Islet of Langerhans (tissue), 1 donor: ENCODE measurements around the gene SNAP47.

Source experiments
- FAIRE-seq: peaks from one replicate; lab custom pipeline; 2011; peaks lifted over from hg19 to GRCh38; lab: Jason Lieb, UNC

The SNAP47 gene

DNA sequence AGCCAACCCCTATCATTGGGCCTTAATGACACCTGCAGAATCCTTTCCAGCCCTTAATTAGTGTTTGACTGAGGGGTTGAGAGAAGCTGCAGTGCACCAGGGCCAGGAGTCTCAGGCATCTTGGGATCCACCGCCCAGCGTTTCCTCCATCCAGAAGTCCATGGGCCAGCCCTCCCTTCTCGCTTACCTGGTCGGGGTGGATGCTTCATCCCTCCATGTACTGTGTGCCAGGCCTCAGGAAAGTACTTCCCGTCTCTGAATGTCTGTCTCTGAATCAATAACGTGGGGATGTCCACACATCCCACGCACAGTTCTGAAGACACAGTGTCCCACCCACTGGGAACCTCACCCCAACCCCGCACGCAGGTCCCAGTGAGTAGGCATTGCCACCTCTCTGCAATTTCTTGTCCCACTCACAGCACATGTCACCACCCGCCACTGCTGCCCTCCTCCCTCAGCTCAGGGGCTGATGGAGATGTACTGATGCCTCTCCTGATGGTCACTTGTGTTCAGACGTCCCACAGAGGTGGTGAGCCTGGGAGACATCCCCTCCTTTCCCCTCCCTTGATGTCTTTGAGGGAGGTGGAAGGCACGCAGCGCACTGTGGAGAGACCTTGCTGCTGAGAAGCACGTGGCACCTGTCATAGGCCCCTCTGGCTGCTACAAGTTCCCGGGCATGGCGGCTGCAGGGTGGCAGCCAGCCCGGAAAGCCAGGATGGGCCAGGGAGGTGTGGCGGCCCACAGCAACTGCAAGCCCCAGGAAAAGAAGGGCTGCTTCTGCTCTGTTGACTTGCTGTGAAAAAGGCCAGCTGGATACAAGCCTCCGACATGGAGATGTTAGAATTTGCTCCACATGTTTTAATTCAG is 50.8 kb downstream of the SNAP47 start:
- no peak for FAIRE-seq

DNA sequence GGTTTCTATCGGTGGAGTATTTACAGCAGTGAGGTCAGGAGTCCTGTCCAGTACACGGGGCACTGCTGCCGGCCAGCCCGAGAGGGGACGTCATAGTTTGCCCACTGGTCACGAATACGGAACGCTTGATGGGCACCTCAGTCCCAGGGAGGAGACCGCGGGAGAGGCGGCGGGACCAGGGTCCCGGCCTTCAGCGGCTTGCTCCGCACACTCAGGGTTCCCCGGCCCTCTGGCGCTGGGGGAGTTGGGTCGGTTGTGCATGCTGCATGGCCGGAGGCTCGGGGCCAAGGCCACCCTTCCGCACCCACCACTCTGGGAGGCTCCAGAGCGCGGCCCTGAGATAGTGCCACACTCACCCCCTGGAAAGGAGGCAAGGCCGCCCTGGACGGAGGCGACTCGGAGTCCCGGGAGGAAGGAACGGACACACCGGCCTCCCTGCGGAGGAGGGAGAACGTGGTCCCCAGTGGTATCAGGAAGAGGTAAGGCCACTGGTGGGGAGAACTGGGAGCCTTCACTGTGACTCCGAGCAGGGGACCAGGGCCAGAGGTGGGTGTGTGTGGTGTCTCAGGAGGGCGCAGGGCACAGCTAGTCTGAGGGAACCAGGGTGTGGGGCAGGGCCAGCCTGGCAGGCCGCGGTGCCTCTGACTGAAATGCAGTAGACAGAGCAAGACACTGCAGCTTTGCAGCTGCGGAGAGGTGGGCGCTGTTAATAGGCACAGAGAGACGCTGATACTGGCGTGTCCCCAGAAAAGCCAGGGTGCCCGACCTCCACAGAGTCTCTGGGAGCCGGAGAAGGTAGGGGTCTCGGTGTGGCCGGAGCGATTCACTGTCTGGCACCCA is 51.7 kb downstream of the SNAP47 start:
- FAIRE-seq: no peak

DNA sequence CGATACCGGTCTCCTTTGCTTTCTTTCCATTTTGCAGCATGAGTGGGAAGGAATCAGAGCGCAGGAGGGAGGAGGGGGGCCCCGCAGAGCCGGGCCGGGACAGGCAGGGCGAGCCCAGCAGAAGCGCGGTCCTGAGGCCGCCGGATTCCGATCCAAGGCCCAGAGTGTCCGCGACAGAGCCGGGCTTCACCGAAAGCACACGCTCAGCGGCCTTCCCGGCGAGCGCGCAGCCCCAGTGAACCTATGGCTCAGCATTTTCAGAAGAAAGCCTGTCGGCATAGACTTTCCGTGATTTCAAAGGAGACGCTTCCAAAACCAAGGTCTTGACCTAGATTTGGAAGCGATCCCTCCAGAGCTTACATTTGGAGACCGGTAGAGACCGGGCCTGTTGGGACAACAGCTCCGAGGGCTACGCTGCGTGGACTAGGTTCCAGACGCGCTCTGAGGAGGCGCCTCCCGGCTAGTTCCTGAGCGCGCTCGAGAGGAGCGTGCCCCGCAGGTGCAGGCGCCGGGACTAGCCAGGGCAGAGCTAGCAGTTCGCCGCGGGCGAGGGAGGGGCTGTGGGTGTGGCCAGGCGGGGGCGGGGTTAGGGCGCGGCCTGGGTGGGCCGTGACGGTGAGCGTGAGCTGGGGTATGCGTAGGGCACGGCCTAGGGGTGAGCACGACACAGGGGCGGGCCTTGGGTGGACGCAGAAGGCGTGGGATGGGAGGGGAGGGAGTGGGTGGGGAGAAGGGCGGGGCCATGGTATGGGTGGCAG is 52.5 kb downstream of the SNAP47 start:
- no peak for FAIRE-seq

DNA sequence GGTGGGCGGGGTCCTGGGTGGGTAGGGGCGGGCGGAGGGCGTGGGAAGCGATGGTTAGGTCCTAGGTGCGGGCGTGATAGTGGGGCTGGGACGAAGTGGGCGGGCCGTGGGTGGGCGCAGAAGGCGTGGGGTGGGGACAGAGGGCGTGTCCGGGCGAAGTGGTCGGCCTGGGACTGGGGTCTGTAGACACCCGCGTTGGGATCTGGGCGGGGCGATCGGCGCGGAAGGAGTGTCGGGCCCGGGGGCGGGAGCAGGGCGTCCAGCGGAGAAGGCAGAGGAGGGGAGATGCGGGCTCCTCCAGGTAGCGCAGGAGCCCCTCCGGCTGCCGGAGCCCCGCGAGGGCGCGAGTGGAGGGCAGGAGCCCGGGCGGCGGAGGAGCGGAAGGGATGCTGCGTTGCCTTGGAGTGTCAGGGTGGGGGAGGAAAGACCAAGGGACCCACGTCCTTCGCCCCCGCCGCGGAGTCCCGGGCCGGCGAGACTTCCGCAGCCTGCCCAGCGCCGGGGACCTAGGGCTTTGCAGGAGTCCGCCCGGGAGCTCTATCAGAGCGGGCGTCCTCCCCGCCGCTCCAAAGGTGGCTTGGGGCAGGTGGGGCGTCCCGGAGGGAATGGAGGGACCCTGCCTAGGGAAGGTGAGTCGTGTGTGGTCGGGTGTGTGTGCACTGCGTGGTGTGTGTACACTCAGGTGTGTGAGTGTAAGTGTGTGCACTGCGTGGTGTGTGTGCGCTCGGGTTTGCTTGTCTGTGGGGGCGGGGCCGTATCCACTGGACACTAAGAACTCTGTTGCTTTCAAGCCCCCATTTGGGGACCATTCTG is 53.2 kb downstream of the SNAP47 start:
- FAIRE-seq: no peak

DNA sequence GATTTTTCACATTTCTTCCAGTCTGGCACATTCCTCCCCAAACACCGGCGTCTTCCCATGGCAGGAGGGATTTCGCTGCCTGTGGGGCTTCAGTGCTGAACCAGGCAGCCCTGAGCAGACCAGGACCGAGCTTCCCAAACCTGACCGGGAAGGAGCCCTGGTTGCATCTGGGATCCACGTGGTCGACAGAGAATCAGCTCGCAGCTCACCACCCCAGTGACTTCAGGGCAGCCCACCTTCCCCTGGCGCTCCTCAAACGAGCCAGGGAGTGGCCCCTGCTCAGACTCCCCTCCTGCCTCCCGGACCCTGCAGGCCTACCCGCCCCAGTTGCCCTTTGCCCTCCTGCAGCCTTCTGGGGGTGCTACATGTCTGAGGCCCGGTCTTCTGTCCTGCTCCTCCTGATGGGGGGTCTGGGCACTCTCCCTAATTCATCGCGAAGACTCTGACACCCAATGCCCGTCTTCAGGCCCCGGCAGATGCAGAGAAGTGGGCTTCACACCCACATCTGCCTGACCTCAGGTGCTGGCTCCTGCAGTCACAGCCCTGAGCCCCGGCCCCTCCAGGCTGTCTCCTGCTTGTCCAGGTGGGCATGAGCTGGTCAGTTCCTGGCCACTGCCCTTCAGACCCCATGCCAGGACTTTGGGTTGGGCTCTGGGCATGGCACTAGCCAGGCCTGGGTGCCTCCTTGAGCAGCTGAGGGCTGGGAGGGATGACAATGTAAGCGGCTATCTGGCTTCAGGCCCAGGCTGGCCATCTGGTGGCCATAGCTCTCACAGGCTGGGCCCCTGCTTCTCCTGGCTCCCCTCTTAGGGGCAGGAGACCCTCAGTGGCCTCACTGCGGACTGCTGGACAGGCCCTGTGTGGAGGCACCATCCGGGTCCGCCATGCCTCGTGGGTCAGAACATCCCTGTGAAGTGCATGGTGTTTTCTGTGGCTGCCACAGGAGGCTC is 54.1 kb downstream of the SNAP47 start:
- no peak for FAIRE-seq

DNA sequence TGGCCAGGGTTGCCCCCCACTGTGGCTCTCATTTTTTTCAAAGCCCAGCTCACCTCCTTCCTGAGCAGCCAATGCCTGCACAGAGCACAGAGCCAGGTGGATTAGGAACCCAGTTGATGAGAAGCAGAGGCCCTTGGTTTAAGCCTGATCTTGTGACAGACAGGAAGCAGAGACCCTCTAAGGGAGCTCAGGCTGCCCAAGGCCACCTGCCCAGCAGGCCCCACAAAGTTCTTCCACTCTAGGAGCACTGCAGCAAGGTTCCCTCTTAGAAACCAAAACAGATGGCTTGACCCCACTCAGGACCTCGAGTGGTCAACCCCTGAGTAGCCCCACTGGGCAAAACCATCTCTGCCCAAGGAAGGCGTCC is 54.8 kb downstream of the SNAP47 start:
- FAIRE-seq: no peak

DNA sequence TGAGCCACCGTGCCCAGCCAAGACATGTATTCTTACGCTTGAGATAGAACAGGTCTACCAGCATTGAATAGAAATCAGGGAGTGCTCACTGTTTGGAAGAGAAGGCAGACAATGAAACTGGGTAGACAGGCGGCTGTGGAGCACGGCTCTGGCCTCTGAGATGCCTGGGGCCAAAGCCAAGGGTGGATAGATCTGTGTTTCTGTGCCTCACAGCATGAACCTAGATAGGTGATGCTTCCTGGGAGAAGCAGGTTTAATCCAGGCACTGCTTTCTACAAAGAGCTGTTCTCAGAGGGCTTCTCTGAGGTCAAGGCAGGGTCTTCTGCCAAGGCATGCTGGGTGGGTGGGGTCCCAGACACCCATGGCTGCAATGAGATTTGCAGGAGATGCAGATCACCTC is 55.6 kb downstream of the SNAP47 start:
- FAIRE-seq: no peak

DNA sequence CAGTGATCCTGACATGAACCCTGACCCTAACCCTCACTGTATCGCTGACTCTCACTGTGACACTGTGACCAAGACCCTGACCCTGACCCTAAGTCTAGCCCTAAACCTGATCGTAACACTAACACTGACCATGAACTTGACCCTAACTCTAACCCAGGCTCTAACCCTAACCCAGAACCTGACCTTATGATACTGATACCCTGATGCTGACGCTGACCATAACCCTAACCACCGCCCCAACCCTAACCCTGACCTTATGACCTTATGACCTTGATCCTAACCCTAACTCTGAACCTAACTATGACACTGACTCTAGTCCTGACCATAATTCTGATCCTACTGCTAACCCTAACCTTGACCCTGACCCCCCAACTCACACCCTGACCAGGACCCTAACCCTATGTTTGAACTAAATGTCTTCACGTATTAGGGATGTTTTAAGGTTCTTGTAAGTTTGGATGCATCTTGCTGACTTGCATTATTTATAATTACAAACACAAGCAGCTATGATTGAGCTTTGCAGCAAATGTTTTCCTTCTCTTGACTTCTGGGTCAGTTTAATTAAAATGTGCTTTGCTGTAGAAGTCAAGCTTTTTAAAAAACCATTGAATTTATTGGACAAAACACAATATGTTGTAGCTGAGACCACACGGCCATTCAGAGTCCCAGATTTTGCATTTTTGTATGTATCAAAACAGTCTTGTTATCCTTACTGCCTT is 56.3 kb downstream of the SNAP47 start:
- no peak for FAIRE-seq

DNA sequence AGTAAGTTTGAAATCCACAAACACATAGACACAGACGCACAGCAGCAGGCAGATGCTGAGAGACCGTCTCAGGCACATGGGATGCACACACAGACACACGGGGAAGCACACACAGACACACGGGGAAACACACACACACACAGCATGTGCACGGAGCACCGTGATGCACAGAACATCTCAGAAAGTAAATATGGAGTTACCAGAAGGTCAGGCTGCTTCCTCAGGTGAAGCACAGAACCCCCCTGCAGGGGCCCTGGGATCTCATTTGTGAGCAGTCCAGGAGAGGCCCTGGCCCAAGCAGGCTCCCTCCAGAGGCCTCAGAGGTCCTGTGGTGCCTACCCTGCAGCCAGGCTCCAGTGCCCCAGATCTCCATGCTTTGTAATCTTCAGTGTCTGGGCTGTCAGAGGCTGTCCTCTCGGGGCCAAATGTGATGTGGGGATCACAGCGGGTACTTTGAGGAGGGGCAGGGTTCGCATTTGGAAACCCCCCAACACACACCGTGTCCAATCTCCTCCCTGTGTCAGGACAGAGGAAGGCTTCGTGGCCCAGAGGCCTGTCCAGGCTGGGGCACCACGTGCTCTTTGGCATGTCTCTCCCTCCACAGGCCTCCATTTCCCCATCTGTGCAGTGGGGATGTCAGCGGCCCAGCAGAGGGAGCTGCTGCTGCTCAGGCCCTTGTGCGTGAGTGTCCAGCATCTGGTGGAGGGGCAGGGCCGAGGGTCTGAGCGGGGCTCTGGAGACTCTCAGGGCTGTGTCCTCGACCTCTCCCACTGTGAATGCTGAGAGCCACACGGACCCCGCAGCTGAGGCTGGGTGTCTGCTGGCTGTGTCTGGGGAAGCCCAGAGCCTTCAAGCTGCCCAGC is 57.2 kb downstream of the SNAP47 start:
- FAIRE-seq: no peak

DNA sequence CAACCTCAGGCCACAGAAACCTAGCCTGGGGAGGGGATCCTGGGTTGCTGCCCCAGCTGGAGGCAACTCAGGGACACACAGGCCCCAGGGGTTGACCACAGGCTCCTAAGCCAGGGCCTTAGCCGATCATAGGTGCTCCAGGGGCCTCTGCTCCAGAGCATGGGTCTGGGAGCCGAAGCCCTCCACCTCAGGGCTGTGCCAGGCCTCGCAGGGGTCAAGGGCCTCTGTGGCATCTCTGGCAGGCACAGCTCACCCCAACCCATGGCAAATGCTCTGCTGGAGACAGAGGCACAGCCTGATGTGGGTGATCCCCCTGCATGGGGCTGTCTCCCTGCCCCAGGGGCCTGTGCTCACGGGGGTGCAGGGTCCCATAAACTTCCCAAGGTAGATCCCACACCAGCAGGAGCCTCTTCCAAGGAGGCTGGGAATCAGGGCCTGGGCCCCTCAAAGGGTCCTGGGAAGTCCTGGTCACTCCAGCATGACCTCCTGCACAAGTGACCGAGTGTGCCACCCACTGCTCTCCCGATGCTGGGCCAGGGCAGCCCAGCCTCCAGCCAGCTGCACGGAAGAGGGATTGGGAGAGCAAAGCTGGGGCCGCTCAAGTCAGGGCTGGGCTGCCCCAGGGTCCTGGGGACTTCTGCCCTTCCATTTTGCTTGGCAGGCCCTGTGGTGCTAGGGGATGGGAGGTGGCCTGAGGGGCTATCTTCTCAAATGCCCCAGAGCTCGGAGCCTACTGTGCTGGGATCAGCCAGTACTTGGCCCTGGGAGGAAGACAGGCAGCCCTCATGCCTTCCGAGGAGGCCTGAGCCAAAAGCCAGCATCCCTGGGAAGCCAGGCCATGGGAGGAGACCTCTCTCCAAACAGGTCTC is 58.1 kb downstream of the SNAP47 start:
- no peak for FAIRE-seq

DNA sequence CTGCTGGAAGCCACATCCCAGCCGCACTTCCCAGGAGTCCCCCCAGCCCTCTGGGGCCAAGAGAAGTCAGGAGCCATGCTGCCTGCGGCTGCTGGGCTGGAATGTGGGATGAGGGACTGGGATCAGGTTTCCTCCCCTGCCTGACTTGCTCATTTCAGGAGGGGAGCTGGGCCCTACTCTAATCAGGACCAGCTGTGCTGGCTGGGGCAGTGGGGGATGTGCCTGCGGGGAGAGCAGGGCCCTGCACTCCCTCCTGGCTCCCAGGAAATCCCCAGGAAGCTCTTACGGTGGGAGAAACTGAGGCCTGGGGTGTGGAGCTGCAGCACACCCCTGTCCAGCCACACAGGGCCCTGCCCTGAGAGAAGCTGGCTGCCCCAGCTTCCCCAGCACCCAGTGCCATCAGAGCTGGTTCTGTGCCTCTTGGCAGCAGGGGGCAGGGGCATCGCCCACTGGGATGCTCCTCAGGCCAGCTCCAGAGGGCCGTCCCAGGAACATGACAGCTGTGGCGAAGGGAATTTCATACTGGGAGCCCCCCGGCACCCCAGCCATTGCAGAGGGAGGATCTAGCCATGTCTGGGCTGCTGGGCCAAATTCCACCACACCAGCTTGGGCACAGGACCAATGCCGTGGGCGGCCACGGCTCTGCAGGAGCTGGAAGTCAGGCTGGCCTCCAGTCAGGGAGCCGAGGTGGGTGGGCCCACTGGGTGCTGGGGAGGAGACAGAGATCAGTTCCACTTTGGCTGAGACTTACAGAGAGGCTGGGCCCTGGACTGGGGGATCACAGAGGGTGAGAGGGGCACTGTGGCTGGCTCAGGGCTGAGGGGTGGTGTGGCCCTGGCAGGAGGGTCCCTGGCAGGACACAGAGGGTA is 58.9 kb downstream of the SNAP47 start:
- FAIRE-seq: no peak

DNA sequence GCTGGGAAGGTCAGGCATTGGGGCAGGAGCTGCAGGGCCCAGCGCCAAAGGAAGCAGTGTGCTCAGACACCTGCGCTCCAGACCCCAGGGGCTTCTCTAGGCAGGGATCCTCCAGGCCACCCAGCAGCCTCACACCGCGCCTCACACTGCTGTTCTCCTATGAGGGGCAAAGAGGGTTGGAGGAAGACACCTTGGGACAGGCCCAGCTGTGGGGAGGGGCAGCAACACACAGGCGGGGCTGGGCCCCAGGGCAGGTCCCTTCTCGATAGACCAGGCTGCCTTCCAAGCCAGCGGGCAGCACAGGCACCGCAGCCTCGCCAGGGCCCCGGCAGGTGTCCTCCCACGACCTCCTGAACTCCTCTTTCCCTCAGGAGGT is 59.6 kb downstream of the SNAP47 start:
- no peak for FAIRE-seq

DNA sequence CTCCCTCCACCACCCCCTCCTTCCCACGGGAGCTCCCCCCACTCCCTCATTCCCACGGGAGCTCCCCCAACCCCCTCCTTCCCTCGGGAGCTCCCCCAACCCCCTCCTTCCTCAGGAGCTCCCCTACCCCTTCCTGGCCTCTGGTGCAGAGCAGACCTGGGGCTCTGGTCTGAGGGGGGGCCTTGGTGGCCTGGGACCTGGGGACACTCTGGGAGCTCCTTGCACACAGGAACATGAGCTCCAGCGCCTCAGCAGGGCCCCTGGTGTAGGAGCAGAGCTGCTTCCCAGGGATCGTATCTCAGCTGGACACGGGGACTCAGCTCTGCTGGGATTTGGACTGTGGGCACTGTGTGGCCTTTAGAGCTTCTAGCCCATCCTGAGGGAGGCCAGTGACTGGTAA is 60.5 kb downstream of the SNAP47 start:
- no peak for FAIRE-seq

DNA sequence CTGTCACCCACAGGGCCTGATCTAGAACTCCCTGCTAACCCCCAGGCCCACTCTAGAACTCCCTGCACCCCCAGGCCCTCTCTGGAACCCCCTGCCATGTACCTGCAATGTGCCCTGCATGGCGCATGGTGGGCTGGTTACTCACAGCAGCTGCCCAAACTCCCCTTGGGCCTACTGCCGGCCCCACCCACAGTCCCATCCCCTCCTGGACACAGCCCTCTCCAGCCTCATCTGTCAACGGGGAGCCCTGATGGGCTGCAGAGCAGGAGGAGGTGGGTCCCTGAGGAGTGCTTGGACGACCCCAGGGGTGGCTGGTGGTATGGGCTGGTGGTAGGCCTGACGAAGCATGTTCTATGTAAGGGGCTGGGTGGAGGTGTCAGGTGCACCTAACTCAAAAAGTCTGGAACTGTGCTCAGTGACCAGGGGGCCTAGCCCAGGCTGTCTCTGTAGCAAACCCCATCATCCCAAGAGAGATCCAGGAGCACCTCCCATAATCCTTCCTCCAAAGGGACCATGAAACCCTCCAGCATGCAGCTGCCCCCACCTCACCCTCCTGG is 61.2 kb downstream of the SNAP47 start:
- no peak for FAIRE-seq

DNA sequence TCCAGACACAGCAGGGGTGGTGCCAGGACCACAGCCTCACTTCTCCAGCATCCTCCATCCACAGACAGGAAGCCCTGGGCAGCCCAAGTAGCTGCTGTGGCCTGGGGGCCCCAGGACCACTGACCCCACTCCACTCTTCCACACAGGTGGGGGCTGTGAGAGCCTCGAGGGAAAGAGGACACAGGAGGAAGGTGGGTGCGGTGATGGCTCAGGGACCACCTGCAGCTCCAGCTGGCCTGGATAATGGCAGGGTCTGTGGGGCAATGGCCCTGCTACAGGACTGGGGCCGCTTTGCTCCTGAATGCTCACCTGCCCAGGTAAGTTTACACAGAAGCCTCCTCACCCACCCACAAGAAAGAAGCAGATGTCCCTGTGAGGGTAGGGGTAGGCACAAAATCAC is 61.9 kb downstream of the SNAP47 start:
- no peak for FAIRE-seq

DNA sequence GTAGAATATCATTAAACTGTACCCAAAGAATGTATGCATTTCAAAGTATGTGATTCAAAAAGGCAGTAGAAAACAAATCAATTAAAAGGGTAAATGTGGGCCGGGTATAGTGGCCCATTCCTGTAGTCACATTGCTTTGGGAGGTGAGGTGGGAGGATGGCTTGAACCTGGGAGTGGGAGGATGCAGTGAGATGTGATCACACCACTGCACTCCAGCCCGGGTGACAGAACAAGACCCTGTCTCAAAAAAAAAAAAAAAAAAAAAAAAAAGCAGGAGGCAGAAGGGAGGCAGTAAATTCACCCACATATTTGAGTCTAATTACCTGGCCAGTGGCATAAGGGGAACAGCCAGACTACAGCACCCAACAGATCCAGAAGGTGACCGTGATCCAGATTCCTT is 62.4 kb downstream of the SNAP47 start:
- FAIRE-seq: no peak
